Measurements from ENCODE around the gene TMEM144.

DNA sequence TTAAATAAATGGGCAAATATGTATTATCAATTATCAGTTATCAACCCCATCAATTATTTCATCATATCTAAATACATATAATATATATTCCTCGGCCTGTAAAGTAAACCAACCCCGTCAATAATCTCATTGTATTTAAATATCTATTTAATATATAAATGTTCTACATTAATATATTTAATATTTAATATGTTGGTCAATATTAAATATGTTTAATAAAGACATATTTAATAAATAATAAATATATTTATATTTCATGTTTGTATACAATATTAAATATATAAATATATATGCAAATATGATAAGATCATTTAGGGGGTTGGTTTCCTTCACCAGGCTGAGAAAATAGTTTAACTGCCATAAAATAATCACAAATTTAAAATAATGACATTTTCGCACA lies 6.4 kb upstream of the TMEM144 start:
- TF ChIP-seq, protein P1, sequence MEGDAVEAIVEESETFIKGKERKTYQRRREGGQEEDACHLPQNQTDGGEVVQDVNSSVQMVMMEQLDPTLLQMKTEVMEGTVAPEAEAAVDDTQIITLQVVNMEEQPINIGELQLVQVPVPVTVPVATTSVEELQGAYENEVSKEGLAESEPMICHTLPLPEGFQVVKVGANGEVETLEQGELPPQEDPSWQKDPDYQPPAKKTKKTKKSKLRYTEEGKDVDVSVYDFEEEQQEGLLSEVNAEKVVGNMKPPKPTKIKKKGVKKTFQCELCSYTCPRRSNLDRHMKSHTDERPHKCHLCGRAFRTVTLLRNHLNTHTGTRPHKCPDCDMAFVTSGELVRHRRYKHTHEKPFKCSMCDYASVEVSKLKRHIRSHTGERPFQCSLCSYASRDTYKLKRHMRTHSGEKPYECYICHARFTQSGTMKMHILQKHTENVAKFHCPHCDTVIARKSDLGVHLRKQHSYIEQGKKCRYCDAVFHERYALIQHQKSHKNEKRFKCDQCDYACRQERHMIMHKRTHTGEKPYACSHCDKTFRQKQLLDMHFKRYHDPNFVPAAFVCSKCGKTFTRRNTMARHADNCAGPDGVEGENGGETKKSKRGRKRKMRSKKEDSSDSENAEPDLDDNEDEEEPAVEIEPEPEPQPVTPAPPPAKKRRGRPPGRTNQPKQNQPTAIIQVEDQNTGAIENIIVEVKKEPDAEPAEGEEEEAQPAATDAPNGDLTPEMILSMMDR (conservative IDR thresholded peaks at IDR 0.05; ENCODE audit: low read depth, low read length) = no peak
- TF ChIP-seq EZH2phosphoT487 (IDR thresholded peaks at IDR 0.05; ENCODE audit: borderline replicate concordance, low read length) (no peak), EZH2 (IDR thresholded peaks at IDR 0.05; ENCODE audit: low read length, unreplicated experiment) (no peak)

All from PC-3 (cell line).